ENCODE measurements around the gene CRBN.

GRCh38 chr3:3141939-3142338 is 37.6 kb downstream of the CRBN start:
- TF ChIP-seq YY1 (IDR thresholded peaks at IDR 0.05; ENCODE audit: insufficient read depth, insufficient read length) (no peak), ZNF274 (IDR thresholded peaks at IDR 0.05; ENCODE audit: low read depth, low read length) (no peak), SUZ12 (IDR thresholded peaks at IDR 0.05; ENCODE audit: extremely low read depth, insufficient read depth, insufficient read length) (no peak)

Data from NT2/D1 (cell line).